GM15510 (cell line): ENCODE results near the gene NOVA2.

Experiments
- POLR2A ChIP-seq: IDR thresholded peaks from 3 replicates; pipeline ENCODE4 v1.6.1; 2011; ENCODE audit warnings: borderline replicate concordance; ENCODE audit not compliant: insufficient read length; ENCODE audit errors: extremely low read depth

NOVA2 gene

DNA sequence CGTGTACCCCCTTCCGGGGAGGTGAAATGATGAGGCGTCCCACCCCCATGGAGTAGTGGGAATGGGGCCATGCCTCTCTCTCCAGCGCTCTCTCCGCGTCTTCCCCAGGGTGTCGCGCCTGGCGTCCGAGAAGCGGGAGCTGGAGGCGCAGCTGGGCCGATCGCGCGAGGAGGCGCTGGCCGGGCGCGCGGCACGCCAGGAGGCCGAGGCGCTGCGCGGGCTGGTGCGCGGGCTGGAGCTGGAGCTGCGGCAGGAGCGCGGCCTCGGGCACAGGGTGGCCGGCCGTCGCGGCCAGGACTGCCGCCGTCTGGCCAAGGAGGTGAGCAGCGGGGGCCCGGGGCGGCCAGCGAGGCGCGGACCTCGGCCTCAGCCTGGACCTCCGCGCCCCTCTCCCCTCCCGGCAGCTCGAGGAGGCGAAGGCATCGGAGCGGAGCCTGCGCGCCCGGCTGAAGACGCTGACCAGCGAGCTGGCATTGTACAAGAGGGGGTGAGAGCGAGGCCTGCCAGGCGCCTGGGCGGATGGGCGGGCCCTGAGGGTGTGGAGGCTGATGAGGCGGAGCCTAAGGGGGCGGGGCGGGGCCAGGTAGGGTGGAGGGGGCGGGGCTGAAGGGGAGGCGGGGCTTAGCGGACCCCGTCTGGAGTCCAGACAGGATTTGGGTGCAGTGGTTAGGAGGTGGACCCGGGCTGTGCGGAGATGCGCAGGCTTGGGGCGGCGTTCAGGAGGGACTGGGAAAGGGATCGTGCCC, 41.4 kb upstream of the NOVA2 start:
- TF ChIP-seq POLR2A: no peak

DNA sequence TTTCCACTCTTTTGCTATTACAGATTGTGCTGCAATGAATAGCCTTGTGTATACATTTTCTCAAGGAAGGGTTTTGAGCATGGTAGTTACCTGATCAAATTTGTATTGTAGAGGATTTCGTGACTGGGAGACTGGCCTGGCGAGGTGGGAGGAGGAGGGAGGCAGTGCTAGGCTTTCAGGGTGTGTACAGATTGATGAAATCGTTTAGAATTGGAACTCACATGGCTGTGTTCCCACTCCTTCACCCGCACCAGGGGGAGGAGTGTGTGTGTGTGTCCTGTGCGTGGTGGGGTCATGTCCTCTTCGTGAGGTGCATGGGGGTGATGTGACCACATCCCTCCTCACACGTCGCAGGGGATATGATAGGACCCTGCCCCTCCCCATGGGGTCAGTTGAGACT, 40.9 kb upstream of the NOVA2 start:
- TF ChIP-seq POLR2A: no peak

DNA sequence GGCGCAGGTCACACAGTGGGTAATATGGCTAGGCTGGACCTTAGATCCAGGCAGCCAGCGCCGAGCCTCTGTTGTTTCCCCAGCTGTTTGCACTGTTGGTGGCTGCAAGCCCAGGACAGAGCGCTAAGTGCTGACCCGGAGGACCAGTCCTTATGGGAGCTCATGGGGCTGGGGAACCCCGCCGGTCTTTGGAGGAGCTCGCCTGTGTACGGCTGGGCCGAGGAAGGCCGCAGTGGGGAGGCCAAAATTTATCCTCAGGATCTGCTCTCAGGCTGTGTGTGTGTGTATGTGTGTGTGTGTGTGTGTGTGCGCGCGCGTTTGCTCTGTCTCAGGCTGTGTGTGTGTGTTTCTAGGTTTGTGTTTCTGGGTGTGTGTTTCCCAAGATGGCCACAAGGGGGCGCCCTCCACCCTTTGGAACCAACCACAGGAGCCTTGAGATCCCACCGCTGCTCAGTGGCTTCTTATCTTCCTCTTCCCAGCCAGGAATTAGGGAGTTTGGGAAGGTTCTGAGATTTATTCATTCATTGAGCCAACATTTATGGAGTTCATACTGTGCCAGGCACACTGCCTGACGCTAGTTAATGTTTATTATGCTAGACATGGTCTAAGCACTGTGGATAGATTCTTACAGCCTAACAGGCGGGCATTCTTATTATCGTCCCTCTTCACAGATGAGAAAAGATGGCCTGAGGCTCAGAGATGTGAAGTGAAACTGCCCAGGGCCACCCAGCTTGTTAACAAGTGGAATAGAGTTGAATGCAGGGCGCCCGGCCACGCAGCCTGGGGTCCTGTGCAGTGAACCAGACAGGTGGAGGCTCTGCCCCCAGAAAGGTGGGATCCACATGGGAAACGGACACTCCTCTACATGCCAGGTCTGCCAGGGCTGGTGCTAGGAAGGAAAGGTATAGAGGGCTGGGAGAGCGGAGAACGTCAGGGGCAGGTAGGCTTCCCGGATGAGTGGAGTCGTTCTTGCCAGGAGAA, 36.2 kb upstream of the NOVA2 start:
- no peak for TF ChIP-seq POLR2A

DNA sequence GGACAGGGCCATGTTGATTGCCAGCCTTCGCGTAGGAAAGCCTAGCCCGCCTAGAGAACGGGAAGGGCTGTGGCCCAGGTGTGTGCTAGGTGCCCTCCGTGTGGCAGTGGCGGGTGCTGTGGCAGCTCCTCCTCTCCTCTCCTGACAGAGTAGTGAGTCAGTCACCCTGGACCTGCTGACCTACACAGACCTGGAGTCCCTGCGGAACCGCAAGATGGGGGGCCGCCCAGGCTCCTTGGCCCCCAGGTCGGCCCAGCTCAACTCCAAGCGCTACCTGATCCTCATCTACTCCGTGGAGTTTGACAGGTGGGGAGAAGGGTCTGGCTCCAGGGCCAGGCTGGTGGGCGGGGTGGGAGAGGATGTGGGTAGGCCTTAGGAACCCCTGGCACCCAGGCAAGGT, 32.7 kb upstream of the NOVA2 start:
- TF ChIP-seq POLR2A: no peak

DNA sequence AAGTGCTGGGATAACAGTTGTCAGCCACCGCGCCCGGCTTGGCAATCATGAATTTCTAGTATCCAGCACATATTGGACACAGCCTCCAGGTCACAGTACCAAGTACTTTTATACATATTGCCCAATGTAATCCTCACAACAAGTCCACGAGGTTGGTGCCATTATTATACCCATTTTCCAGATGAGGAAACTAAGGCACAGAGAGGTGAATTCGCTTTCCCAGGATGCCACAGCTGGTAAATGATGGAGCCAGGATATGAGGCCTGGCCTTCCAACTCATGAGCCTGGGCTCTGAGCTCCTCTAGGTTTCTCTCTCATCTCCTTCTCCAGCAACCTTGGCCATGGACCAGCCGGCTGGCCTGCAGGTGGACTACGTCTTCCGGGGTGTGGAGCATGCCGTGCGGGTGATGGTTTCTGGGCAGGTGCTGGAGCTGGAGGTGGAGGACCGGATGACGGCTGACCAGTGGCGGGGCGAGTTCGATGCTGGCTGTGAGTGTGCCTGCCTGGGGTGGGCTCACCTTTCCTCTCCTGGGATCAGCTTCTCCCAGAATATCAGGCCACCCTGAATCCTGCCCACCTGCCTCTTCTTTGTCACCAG, 29.1 kb upstream of the NOVA2 start:
- no peak for TF ChIP-seq POLR2A

DNA sequence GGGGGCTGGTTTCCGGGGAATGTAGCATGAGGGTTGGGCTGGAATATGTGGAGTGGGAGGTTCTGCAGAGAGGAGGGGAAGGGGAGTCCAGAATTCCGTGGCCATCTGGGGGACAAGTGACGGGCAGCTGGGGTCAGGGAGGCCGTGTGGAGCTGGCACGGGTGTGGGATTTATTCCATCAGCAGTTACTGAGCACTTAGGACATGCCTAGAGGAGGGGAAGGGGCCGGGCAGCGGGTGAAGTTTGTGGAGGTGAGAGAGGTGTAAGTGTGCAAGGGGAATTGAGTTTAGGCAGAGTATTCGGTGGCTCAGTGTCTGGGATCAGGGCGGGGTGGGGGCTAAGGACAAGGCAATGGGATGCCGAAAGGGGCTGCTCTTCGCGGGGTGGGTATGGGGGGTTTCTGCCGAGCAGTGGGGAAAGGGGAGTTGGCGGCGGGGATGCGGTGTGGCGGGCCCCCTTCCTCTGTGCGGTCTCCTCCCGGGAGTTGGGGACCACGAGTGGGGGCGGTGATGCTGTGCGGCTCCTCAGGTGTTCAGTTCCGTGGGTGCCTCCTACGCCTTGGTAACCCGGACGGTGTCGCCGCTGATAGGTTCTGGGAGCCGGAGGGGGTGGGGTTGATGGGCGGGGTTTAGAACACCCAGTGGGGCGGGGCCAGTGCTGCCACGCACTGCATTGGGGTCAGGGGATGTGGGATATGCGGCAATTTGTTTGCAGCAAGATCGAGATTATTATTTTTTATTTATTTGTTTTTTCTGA, 27.0 kb upstream of the NOVA2 start:
- TF ChIP-seq POLR2A: no peak

DNA sequence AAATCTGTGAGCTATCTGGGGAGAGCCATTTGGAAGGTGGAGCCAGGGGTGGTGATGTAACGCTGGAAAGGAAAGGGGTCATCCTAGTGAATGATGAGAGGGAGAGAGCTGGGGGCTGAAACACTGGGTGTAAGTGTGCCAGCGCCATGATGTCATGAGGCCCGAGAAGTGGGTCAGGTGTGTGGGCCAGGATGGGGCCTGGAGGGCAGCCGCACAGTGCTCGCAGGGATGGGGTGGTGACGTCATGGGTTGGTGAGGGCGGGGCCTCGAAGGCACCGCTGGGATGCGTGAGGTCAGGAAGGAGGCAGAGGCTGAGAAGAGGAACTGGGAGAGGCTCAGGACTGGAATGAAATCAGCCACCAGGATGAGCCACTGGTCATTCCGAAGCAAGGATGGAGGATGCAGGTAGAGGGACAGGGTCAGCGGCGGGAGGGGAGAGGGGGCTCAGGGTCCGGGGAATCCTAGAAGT, 26.0 kb upstream of the NOVA2 start:
- no peak for TF ChIP-seq POLR2A

DNA sequence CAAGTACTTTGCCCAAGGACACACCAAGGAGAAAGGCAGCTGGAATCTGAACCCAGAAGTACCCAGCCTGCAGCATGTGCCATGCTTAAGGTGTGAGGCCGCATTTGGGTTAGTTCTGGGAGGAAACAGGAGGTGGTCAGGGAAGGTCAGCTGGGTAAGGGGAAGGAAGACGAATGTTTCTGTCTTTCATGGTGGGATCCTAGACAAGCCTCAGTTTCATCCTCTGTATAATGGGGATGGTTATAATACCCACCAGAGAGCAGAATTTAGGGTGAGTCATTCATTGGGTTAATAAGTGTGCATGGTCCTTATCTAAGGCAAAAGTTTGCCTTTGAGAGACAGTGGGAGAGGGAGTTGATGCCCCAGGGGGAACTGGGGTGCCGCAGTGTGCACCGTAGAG, 25.2 kb upstream of the NOVA2 start:
- TF ChIP-seq POLR2A: no peak

DNA sequence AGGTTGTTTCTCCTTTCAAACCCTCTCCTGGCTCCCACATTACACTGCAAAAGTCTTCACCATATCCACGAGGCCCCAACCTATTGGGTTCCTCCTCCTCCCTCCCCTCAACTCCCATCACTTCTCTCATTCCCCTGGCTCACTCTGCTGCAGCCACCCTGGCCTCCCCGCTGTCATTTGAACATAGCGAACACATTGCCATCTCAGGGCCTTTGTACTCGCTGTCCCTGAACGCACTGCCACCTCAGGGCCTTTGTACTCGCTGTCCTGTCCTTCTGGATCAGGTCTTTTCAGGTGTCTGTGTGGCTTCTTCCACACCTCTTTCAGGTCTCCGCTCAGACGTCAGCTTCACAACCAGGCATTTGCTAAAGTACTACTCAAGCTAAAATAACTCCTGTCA, 23.3 kb upstream of the NOVA2 start:
- TF ChIP-seq POLR2A: no peak

DNA sequence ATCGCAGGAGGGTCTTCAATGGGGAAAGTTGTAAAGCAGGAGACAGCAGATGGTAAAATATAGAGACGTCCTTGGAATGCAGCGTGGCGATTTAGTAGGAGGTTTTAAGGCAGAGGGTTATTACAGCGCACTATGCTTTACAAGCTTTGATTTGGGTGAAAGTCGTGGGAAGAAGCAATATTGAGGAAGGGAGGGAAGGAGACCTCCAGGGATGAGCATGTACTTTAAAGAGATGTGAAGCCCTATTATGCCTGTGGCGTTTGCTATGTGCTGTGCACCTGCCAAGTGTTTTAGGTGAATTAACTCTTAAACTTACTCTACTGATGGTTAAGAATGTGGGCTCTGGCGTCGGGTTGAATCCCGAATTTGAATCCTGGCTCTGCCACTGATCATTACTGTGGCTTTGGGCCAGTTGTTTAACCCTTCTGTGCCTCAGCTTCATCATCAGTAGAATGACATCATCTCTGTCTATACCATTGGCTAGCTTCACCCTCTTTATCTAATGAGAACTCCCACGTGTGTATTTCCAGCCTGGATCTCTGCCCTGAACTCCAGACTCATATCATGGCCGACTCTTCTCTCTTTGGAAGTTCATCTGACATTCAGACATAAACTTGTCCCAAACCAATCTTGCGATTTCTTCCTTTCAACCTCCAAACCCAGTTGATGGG, 22.2 kb upstream of the NOVA2 start:
- no peak for TF ChIP-seq POLR2A

DNA sequence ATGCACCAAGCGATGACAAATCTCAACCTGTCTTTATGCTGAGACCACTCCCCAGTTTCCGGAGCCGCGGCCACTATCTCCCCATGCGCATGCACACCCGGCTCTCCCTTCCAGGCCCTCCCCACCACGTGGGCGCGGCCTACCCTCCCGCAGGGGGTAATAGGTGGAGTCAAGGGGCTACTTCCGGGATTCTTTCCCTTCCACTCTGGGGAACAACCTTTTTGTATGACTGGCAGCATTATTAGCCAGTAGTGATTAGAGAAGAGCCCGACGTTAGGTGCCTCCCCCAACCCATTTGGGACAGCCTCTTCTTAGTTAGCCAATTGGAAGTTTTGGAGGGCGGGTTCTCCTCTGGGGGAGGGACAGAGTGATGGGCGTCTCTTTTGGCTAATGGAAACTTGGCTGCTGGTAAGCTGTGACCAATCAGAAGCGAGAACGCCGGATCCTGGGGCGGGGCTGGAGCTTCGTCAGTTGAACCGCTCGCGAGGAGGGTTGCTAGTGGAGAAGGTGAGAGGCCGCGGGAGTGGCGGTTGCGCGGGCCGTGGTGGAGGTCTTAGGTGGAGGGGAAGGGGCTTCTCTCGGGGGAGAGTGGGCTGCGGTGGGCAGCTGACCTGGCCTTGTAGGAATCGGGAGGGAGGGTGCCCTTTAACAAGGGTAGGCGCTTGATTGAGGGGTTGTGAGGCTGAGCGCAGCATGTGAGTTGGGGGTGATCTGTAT, 21.5 kb upstream of the NOVA2 start, which contains the start of gene CCDC61:
CCDC61 (plus strand) TSS at position 470 of the 717 bp plus-strand sequence. CDS start 7,552 bp downstream, outside the sequence.
- peak; percentile 69 for TF ChIP-seq POLR2A

DNA sequence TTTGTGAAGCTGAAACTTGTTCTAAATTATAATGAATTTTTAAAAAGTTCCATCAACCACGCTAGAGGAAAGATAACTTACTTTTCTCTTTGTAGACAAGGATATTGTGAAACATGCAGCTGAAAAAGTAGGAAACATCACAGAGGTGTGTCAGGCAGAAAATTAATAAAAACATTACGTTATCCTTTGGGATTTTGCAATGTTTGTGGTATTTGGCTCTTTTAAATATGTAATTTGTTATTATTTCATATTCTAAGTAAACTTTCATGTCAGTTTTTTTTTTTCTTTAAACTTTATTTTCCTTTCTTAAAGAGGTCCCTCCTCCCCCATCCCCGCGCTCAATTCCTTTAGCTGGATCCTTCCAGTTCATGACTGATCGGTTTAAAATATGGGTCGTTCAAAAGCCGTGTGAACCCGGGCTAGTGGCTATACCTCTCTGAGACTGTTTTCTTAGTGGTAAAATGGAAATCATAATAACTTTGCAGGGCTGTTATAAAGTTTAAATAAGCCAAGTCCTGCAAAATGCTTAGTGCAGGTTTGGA, 20.9 kb upstream of the NOVA2 start:
- no peak for TF ChIP-seq POLR2A
